Endodermal cell (in vitro differentiated cells): Measurements from ENCODE around the gene SFR1. TPM values are rescaled to one million over a fixed set of nuclear protein-coding genes. Genes with fewer than 3 reads are reported as not detected.

Experiments used
- DNase-seq: peaks from one replicate; pipeline ENCODE4 v3.0.0-alpha.2; 2017
- H3K27ac ChIP-seq: 2 replicates; pipeline ENCODE4 v1.5.1; 2013; ENCODE audit warnings: mild to moderate bottlenecking, low read depth, low read length, moderate library complexity
- H3K27me3 ChIP-seq: 2 replicates; pipeline ENCODE4 v1.6.1; 2013; ENCODE audit warnings: mild to moderate bottlenecking, low read length, moderate library complexity; ENCODE audit not compliant: insufficient read depth, control insufficient read depth, poor library complexity, severe bottlenecking
- H3K36me3 ChIP-seq: 2 replicates; pipeline ENCODE4 v1.7.0; 2013; ENCODE audit warnings: mild to moderate bottlenecking, low read length, moderate library complexity; ENCODE audit not compliant: control insufficient read depth, insufficient read depth
- H3K4me1 ChIP-seq: one replicate; pipeline ENCODE4 v1.7.0; 2013; ENCODE audit warnings: low read length; ENCODE audit not compliant: control insufficient read depth, insufficient read depth
- H3K4me3 ChIP-seq: 2 replicates; pipeline ENCODE4 v1.5.1; 2013; ENCODE audit warnings: mild to moderate bottlenecking, low read length, moderate library complexity
- H3K9ac ChIP-seq: 2 replicates; pipeline ENCODE4 v1.6.1; 2013; ENCODE audit warnings: mild to moderate bottlenecking, low read length, moderate library complexity; ENCODE audit not compliant: poor library complexity, severe bottlenecking; ENCODE audit errors: extremely low read depth
- H3K9me3 ChIP-seq: 2 replicates; pipeline ENCODE4 v1.6.1; 2013; ENCODE audit warnings: mild to moderate bottlenecking, low read length, moderate library complexity; ENCODE audit not compliant: control insufficient read depth
- H3K27ac Mint-ChIP-seq: 2 replicates; pipeline ENCODE4 v1.8.0; 2020; ENCODE audit warnings: mixed read lengths
- H3K27me3 Mint-ChIP-seq: 2 replicates; pipeline ENCODE4 v1.8.0; 2021; ENCODE audit warnings: mild to moderate bottlenecking, mixed read lengths; ENCODE audit not compliant: insufficient read depth
- H3K36me3 Mint-ChIP-seq: 2 replicates; pipeline ENCODE4 v1.8.0; 2020; ENCODE audit warnings: low read depth, mixed read lengths
- H3K4me1 Mint-ChIP-seq: 2 replicates; pipeline ENCODE4 v1.8.0; 2020; ENCODE audit warnings: mixed read lengths
- H3K4me3 Mint-ChIP-seq: 2 replicates; pipeline ENCODE4 v1.8.0; 2020; ENCODE audit warnings: mild to moderate bottlenecking, moderate library complexity, mixed read lengths
- H3K9me3 Mint-ChIP-seq: 2 replicates; pipeline ENCODE4 v1.8.0; 2020; ENCODE audit warnings: mild to moderate bottlenecking, mixed read lengths
- CTCF ChIP-seq: fragments of 200-600 bp; sonication (generic); conservative IDR thresholded peaks from 2 replicates; pipeline ENCODE4 v1.5.0; 2021; ENCODE audit warnings: antibody characterized with exemption, mild to moderate bottlenecking
- WGBS, 2 experiments: methylation state at CpG; one replicate each; pipeline versions ENCODE4 v1.1.5 to v1.1.7; 2013; ENCODE audit warnings: missing lambda C conversion rate in 2 of 2, mixed read lengths in 1 of 2; ENCODE audit not compliant: insufficient coverage in 1 of 2, insufficient read length in 1 of 2; 5-methylcytosine and 5-hydroxymethylcytosine counted together
- total RNA-seq, 2 donors: library from RNA; stranded (reverse); fragmentation: NEBNext Ultra II Directional in 1 of 2; extraction: Animal tissue kit (Norgen Biotek cat#: 25700) in 1 of 2; gene quantifications; 2 replicates in 1 of 2; 3 replicates in 1 of 2; pipeline ENCODE4 v1.2.1, GENCODE V29; 2021

Gene SFR1
- total RNA-seq, 2 donors from 2014 or later, result 9.2 to 12.0 TPM

DNA sequence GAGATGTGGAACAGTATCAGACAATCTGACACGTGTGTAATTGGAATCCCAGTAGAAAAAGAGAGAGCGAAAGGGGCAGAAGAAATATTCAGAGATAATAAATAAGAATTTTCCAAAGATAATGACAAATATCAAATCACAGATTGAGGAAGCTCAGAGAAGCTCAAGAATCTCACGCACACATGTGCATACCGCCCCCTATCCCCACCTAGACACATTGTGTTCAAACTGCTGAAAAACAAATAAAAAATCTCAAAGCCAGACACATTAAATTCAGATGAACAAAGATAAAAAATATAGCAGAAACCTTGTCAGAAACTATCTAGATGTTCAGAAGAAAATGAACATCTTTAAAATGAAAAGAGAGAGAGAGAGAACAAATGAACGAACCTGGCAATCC, 17.2 kb downstream of the SFR1 start:
- Histone ChIP-seq H3K4me1 (peaks cover 2% of the 10 kb centered on the region), H3K27ac (no peak overlapping the region), H3K4me3 (no peak overlapping the region), H3K9ac (no peak overlapping the region), H3K9me3 (no peaks in the 10 kb centered on the region), H3K36me3 (no peaks in the 10 kb centered on the region), H3K27me3 (no peaks in the 10 kb centered on the region)
- 86 to 100% methylated on average over 2 to 5 of the region's 5 CpGs for WGBS, 2 experiments
- Mint-ChIP-seq H3K27me3 (no peaks in the 10 kb centered on the region), H3K27ac (no peak overlapping the region), H3K36me3 (no peaks in the 10 kb centered on the region), H3K4me1 (peaks cover 14% of the 10 kb centered on the region), H3K4me3 (no peak overlapping the region), H3K9me3 (no peaks in the 10 kb centered on the region)
- DNase-seq, result no peak
- peak; percentile 60 for TF ChIP-seq CTCF

GRCh38 chr10:104142081-104142480, 20.1 kb downstream of the SFR1 start:
- no peak overlapping the region for H3K4me3 Mint-ChIP-seq
- 19% methylated on average over 1 of the region's 1 CpG; no CpG with 5 or more reads in 1 of the 2 experiments for WGBS, 2 experiments
- no peak for DNase-seq

GRCh38 chr10:104143829-104144228, 21.9 kb downstream of the SFR1 start:
- peaks cover 2% of the 10 kb centered on the region for H3K4me1 ChIP-seq
- no peak overlapping the region for H3K27ac Mint-ChIP-seq
- H3K27me3 ChIP-seq, result no peaks in the 10 kb centered on the region
- WGBS, 2 experiments, result 93 to 94% methylated on average over 2 to 3 of the region's 3 CpGs
- H3K4me1 Mint-ChIP-seq, result peaks cover 20% of the 10 kb centered on the region
- no peak for DNase-seq
- H3K27me3 Mint-ChIP-seq, result no peaks in the 10 kb centered on the region
- no peak for TF ChIP-seq CTCF
- H3K9me3 ChIP-seq, result no peaks in the 10 kb centered on the region
- no peak overlapping the region for H3K4me3 Mint-ChIP-seq
- no peak overlapping the region for H3K27ac ChIP-seq
- H3K36me3 Mint-ChIP-seq, result no peaks in the 10 kb centered on the region
- no peak overlapping the region for H3K4me3 ChIP-seq
- no peaks in the 10 kb centered on the region for H3K36me3 ChIP-seq
- no peaks in the 10 kb centered on the region for H3K9me3 Mint-ChIP-seq
- no peak overlapping the region for H3K9ac ChIP-seq

More at GRCh38 chr10:104142081-104142480, 20.1 kb downstream of the SFR1 start:
- H3K36me3 ChIP-seq, result no peaks in the 10 kb centered on the region
- no peak overlapping the region for H3K9ac ChIP-seq
- Mint-ChIP-seq H3K27me3 (no peaks in the 10 kb centered on the region), H3K36me3 (no peaks in the 10 kb centered on the region), H3K9me3 (no peaks in the 10 kb centered on the region), H3K27ac (no peak overlapping the region), H3K4me1 (peaks cover 18% of the 10 kb centered on the region)
- no peak for TF ChIP-seq CTCF
- H3K27me3 ChIP-seq, result no peaks in the 10 kb centered on the region
- no peak overlapping the region for H3K4me3 ChIP-seq
- no peak overlapping the region for H3K27ac ChIP-seq
- H3K4me1 ChIP-seq, result peaks cover 2% of the 10 kb centered on the region
- no peaks in the 10 kb centered on the region for H3K9me3 ChIP-seq
